GM18519 (cell line): ENCODE data around the gene MDM1.

ENCODE experiments used
- ATAC-seq: cut with Tn5 transposase; IDR thresholded peaks from one replicate; pipeline ENCODE4 v1.9.1; 2021; ENCODE audit warnings: mild to moderate bottlenecking, moderate library complexity; ENCODE audit not compliant: unreplicated experiment, low FRiP score

Gene MDM1

GRCh38 chr12:68246350-68246749 lies 85.8 kb downstream of the MDM1 start:
- no peak for ATAC-seq

GRCh38 chr12:68245180-68246021 lies 86.8 kb downstream of the MDM1 start:
- ATAC-seq: no peak
